Measurements from ENCODE around the gene TTC13. TPM values are rescaled to one million over a fixed set of nuclear protein-coding genes. Genes with fewer than 3 reads are reported as not detected.
"Not testable (repeated sequence)": the region's sequence is repeated elsewhere in the genome, so short reads cannot be mapped to it uniquely, and the experiment has no call there.

The TTC13 gene
- total RNA-seq, 1 donor from 2014 or later = 8.5 TPM

GRCh38 chr1:230987448-230987847 is 8.8 kb upstream of the TTC13 start:
- no peak overlapping the region for H3K4me3 ChIP-seq (ENCODE audit: low read depth, low read length)
- DNase-seq (ENCODE audit: low read depth) = no peak
- TF ChIP-seq CTCF (conservative IDR thresholded peaks at IDR 0.05; ENCODE audit: low read depth, low read length) = no peak

- no peak overlapping the region for H3K4me3 ChIP-seq (ENCODE audit: low read depth, low read length)
- no peak for TF ChIP-seq CTCF (conservative IDR thresholded peaks at IDR 0.05; ENCODE audit: low read depth, low read length)
- peak; percentile 36 for DNase-seq (ENCODE audit: low read depth)
Measured at GRCh38 chr1:230986976-230987375, 8.3 kb upstream of the TTC13 start.

- DNase-seq (ENCODE audit: low read depth) = peak; percentile 45
Measured at GRCh38 chr1:230985711-230986110, 7.0 kb upstream of the TTC13 start.

GRCh38 chr1:230984622-230985515 is 6.2 kb upstream of the TTC13 start:
- not testable (repeated sequence) for DNase-seq (ENCODE audit: low read depth); H3K4me3 ChIP-seq (ENCODE audit: low read depth, low read length)

More at GRCh38 chr1:230985711-230986110, 7.0 kb upstream of the TTC13 start:
- no peak for TF ChIP-seq CTCF (conservative IDR thresholded peaks at IDR 0.05; ENCODE audit: low read depth, low read length)
- no peak overlapping the region for H3K4me3 ChIP-seq (ENCODE audit: low read depth, low read length)

GRCh38 chr1:230983811-230984210 is 5.2 kb upstream of the TTC13 start:
- DNase-seq (ENCODE audit: low read depth) = no peak

GRCh38 chr1:230982696-230983095 is 4.0 kb upstream of the TTC13 start:
- no peak for TF ChIP-seq CTCF (conservative IDR thresholded peaks at IDR 0.05; ENCODE audit: low read depth, low read length)
- no peak overlapping the region for H3K4me3 ChIP-seq (ENCODE audit: low read depth, low read length)

More at GRCh38 chr1:230983811-230984210, 5.2 kb upstream of the TTC13 start:
- TF ChIP-seq CTCF (conservative IDR thresholded peaks at IDR 0.05; ENCODE audit: low read depth, low read length) = no peak
- H3K4me3 ChIP-seq (ENCODE audit: low read depth, low read length) = no peak overlapping the region

GRCh38 chr1:230979952-230980351 is 1.3 kb upstream of the TTC13 start:
- DNase-seq (ENCODE audit: low read depth) = no peak
- peak overlapping the region; percentile 89 for H3K4me3 ChIP-seq (ENCODE audit: low read depth, low read length)
- no peak for TF ChIP-seq CTCF (conservative IDR thresholded peaks at IDR 0.05; ENCODE audit: low read depth, low read length)

More at GRCh38 chr1:230982696-230983095, 4.0 kb upstream of the TTC13 start:
- no peak for DNase-seq (ENCODE audit: low read depth)
